HG03196 (cell line): ENCODE measurements around the gene SNX11.

Experiments
- ATAC-seq: cut with Tn5 transposase; IDR thresholded peaks from one replicate; pipeline ENCODE4 v1.9.1; 2021; ENCODE audit not compliant: unreplicated experiment

SNX11 gene

GRCh38 chr17:48131216-48131824 is 23.8 kb downstream of the SNX11 start:
- no peak for ATAC-seq

- no peak for ATAC-seq
Measured at GRCh38 chr17:48132385-48132784, 24.8 kb downstream of the SNX11 start.

GRCh38 chr17:48134912-48135480 is 27.4 kb downstream of the SNX11 start:
- no peak for ATAC-seq

GRCh38 chr17:48137656-48138055 is 30.1 kb downstream of the SNX11 start:
- ATAC-seq = no peak

- ATAC-seq = no peak
Measured at GRCh38 chr17:48139944-48140343, 32.4 kb downstream of the SNX11 start.

DNA sequence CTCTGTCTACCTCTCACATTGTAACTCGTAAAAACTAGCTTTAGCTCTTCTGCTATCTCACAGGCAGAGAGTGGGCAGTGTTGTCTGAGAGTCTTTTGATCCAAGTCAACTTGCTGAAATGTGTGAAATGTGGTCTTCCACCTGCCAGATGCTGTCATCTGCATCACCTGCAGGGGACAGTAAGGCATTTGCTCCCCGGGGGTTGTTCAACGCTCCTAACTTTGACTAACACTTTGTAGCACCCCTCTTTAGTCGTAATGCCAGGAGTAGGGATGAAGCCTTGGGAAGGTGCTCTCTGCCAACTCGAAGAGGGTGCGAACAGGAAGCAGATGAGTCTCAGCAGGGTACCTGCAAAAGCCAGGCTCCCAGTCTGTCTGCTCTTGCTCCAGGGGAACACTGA is 36.1 kb downstream of the SNX11 start:
- ATAC-seq = no peak

DNA sequence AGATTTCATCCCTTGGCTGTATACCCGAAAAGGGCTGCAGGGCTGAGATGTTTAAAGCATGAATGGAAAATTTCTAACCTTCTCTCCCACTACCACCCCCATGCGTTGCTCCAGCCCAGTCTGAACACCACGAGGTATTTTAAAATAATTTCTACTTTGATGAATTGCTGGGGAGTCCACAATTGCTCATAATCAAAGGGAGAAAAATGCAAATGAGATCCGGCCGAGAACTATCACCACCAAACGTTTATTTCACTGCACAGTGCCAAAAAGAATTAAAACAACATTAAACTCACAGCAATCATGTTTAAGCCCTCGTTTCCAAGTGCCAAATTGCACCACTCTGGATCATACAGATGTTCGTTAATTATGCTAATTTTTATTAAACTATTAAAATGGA is 36.7 kb downstream of the SNX11 start:
- ATAC-seq = no peak

DNA sequence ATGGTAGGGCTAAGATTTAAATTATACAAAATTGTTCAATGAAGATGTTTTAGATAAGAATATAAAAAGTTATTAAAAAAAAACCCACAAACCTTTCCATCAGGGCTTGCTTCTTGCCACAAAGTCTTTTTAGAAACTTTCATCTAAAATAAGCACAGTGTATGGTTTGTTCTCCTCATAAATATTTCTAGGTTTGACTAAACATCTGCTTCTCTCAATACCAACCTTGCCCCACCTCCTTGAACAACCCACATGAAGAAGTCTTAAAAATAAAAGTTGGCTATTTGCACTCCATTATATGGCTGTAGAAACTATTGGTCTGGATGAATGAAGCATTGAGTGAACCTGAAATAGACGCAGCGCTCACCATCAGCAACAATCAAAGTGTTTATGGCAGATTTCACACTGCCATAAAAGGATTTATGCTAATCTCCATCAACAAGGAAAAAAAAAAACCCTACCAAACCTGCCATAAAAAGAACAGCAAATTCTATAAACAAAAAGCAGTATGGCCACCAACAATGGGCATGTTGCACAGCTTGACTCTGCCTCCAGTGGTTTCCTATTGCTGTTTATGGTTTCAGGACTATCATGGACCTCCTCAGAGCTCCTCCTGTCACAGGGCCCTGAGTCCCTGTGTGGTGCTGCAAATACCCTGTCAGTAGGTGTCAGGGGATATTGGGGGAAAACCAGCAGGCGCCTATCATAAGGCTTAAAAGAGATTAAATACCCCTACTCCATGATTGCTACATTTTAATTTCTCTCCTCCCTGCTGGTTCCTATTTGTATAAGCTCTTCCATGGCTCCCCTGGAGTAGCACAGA is 37.6 kb downstream of the SNX11 start:
- no peak for ATAC-seq

- ATAC-seq = no peak
Measured at GRCh38 chr17:48148029-48148770, 40.6 kb downstream of the SNX11 start.

DNA sequence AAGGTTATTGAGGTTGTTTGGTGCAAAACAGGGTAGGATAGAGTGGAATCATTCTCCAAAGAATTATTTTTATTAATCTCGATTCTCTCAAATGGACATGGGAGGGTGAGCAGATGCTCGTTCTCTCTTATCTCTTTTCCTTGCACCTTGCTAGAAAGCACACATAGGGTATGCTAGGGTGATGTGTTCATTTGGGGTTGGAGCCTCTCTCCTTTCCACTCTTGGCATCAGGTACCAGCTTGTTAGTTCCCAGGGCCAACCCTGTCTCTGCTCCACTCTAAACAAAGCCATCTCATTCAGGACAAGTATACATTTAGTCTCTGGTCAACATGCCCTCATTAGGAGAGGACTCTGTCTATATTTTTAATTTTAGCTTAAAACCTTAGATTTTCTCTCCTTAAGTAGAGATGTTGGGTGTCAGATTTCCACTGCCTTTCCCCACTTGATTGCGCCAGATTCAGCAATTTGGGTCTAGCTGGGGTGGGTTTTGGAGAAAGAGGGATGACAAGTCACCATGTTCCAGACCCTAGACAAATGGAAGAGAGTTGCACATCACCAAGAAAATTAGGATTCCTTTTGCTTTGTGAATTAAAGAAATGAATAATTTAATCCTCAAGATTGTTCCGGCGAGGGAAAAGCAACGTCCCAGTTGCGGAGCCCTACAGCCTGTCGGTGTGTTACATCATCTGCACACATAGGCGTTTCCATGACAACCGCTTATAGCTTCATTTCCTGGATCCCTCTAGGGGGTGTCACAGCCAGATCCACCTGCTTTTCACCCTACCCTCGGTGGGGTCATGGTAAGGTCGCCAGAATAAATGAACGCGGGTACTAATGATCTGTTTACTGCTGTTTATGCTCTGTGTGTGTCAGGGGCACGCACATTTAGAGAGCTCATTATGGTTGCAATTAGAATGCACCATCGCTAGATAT is 41.6 kb downstream of the SNX11 start:
- ATAC-seq = no peak

GRCh38 chr17:48149787-48150463 is 42.4 kb downstream of the SNX11 start:
- ATAC-seq = no peak

DNA sequence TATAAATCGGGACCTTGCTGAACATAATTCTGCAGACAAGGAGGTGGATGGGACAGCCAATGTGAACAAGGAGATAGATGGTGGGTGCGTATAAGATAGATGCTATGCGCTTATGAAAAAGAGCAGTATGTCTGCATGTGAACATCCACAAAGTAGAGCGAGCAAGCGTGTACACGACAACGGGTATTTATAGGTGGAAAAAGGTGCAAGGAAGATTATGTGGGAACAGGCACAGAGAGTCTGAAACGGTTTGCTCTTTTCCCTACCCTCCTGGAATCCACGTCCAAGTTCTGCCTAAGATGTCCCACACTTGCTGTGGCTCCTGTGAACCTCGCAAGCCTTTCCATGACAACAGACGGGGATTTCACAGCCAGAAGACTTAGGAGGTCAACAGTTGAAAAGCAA is 43.0 kb downstream of the SNX11 start:
- no peak for ATAC-seq

GRCh38 chr17:48151220-48151619 is 43.7 kb downstream of the SNX11 start:
- no peak for ATAC-seq

DNA sequence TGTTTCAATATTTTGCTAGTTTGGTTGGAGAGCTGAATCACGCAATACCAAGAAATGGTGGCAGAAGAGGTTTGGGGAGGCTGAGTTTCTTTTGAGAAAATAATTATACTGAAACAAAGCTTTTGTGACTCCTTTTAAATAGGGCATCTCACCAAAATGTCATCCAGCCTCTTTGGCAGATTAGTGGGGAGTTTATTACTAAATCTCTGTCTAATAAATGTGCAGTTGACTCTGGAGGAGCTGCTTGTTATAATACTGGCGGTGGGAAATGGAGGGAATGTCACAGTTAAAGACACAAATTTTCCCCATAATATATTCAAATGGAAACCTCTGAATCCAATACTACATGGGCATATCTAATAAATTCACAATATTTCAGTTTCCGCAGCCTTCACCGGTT is 44.7 kb downstream of the SNX11 start:
- ATAC-seq = no peak

GRCh38 chr17:48153691-48154358 is 46.3 kb downstream of the SNX11 start:
- ATAC-seq = no peak

- no peak for ATAC-seq
Measured at GRCh38 chr17:48155889-48156611, 48.5 kb downstream of the SNX11 start.

DNA sequence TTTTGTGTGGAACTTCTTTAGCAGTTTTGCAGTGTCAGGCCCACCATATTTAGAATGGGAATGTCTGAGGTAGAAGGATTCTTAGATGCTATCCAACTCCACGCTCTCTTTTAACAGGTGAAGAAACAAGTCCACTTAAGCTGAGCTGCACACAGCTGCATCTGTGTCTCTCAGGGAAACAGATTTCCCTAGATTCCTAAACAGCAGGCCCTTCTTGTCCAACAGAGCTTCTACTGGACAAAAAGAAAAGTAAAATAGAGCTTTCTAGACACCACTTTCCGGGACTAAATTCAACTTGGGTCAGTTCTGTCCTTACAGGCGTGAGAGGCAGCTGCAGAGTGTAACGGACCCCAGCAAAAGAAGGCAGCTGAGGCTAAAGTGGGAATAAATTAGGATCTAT is 51.7 kb downstream of the SNX11 start:
- ATAC-seq = no peak

DNA sequence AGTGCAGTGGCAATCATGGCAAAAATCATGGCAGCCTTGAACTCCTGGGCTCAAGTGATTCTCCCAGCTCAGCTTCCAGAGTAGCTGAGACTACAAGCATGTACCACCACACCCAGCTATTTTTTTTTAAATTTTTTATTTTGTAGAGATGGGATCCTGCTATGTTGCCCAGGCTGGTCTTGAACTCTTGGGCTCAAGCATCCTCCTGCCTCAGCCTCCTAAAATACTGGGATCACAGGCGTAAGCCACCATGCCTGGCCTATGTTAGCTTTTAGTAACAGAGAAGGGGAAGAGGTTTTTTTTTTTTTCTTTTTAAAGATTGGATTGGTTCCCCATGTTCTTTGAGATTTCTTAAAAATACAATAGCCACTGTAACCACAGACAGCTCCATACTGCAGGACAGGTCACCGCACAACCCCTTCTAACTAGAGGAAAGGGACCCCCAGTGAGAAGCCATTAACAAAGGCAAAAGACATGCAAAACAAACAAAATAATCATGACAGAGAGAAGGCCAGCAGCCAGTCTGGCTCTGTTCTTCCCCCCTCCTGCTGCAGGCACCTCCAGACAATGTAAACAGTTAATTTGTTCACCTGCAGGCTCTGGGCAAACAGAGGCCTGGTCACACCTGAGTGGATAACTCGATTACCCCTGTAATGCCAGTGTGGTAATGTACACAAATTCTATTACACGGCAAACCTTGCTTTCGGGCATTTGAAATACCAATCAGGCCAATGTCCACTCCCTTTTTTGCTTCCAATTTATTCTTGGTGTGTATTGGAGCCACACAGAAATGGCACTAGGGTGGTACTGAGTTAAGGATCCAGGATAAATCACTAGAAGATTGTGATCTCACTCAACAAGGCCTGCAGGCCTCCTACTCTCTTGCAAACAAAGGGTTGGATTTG is 52.9 kb downstream of the SNX11 start:
- ATAC-seq = no peak
